GM19455 (cell line): ENCODE measurements around the gene NPHS1.
"Not testable (repeated sequence)": the region's sequence is repeated elsewhere in the genome, so short reads cannot be mapped to it uniquely, and the experiment has no call there.

ENCODE experiments used
- ATAC-seq: cut with Tn5 transposase; IDR thresholded peaks from one replicate; pipeline ENCODE4 v1.9.1; 2021; ENCODE audit not compliant: unreplicated experiment

The NPHS1 gene

DNA sequence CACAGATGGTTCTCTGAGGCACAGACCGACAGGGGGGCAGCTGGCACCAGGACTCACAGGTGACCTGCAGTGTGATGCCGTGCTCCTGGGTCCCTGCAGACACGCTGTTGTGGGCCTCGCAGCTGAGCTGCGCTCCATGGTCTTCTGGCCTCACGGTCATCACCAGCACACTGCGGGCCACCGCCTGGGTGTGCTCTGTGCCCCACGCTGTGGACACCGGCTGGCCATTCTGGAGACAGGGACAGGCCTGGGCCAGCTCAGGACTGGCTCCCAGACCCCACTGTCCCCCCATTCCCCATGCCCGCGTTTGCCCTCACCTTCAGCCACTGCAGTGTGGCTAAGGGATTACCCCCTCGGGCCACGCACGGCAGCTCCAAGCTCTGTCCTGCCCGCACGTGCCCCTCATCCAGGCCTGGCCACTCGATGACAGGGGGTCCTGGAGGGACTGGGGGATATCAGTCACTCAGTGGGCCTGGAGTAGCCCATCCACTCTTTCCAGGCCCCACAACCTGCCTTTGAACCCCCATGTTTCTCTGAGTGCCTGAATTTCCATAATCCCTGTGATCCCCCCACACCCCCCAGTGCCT, 3.3 kb downstream of the NPHS1 start:
- no peak for ATAC-seq

DNA sequence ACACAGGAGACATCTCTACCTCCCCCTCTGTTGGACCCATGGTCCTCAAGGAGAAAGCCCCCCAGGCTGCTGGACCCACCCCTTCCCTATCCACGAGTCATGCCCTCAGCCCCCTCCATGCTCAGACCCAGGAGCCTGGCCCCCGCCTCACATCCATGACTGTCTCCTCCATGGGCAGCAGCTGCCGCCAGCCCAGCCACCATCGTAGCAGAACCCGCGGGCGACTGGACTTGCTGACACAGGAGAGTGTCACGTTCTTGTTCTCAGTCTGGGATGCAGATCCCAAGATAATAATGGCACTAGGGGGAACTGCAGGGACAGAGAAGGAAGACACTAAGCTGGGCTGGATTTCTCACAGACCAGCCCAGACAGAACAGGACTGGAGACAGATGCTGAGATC, 3.8 kb downstream of the NPHS1 start:
- no peak for ATAC-seq

DNA sequence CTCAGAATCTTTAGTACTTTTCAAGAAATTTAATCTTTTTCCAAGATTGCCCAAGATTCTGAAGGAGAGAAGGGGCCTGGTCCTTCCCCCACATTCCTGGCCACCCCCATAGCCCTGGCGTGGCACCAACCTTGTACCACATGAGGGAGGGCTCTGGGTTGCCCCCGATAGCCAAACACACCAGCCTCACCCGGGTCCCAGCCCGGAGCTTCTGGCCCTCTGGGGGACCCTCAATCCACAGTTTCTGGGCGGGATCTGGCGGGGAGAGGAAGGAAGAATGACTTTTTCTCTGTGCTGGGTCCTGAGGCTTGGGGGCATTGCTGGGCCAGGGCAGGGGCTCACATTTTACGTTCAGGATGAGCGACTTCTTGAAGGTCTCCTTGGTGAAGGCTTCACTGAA, 4.4 kb downstream of the NPHS1 start:
- ATAC-seq, result no peak

DNA sequence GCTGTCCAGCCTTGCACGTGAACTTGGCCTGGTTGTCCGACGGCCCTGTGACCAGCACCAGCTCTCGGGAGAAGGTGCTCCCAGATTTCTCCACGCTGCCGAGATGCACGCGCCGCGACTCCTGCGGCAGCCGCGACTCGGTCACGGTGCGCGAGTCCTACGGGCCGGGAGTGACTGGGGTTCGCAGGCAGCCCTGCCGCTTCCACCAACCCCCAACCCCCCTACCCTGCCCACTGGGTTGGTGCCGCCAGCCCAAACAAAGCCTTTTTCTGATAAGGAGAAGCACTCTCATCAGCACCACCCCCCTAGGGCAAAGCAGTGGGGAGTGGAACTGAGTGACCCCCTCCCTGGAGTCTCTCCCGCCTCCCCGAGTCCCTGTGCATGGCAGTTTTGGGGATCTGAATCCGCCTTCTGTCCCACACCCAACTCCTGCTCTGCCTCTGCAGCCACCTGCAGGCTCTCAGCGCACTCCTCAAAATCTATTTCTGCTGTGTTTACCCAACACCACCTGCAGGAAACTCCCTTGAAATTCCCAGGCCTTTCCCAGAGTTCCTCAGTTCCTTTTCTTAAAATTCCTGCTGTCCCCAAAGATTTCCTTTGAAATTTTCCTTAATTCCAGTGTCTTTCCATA, 6.2 kb downstream of the NPHS1 start:
- ATAC-seq, result no peak

DNA sequence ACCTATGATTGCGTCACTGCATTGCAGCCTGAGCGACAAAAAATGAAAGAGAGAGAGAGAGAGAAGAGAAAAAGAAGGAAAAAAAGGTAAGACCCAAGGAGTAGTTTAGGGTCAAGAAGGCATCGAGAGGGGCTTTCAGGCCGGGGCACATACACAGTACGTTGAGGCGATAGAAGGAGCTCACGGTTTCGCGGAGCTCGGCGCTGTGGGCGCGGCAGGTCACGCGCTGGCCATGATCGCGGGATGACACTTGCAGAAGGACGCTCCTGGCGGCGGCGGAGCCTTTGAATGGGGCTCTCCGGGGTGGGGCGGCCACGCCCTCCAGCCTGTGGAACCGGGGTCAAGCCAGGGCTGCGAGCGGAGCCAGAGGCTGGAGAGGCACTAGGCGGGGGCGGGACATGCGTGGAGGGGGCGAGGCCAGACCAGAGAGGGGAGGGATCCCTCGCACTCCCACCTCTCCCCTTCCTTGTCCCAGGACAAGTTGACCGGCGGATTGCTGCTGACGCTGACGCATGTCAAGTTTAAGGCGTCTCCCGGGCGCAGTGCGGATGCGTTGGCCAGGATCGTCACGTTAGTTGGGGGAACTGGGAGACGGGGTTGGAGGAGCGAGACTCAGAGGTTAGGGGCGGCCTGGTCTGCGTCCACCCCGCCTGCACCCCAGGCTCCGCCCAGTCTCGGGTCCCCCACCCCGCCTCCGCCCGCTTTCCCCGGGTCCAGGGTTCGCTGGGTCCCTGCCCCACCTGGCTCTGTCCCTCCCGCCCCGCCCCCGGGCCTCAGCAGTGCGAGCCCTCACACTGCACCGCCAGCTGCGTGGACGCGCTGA, 6.9 kb downstream of the NPHS1 start:
- no peak for ATAC-seq

DNA sequence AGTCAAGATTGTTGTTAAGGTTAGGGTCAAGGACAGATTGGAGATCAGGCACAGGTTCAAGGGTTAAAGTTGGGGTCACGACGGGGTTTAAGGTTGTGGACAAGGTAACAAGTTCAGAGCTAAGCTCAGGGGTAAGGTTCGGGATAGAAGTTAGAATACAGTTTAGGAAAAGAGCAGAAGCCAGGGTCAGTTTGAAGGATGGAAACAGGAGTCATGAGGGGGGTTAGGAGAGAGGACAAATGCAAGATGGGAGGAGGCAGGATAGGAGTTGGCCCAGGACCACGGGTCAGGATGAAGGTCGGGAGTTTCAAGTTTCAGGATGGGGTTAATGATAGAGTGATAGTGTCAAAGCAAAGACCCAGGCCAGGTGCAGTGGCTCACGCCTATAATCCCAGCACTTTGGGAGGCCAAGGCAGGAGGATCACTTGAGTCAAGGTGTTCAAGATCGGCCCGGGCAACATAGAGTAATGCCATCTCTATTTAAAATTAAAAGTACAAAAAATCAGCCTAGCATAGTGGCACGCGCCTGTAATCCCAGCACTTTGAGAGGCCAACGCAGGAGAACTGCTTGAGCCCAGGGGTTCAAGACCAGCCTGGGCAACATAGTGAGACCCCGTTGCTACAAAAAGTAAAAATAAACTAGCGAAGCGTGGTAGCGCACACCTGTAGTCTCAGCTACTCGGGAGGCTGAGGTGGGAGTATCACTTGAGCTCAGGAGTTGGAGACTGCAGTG, 7.7 kb downstream of the NPHS1 start:
- ATAC-seq, result no peak

DNA sequence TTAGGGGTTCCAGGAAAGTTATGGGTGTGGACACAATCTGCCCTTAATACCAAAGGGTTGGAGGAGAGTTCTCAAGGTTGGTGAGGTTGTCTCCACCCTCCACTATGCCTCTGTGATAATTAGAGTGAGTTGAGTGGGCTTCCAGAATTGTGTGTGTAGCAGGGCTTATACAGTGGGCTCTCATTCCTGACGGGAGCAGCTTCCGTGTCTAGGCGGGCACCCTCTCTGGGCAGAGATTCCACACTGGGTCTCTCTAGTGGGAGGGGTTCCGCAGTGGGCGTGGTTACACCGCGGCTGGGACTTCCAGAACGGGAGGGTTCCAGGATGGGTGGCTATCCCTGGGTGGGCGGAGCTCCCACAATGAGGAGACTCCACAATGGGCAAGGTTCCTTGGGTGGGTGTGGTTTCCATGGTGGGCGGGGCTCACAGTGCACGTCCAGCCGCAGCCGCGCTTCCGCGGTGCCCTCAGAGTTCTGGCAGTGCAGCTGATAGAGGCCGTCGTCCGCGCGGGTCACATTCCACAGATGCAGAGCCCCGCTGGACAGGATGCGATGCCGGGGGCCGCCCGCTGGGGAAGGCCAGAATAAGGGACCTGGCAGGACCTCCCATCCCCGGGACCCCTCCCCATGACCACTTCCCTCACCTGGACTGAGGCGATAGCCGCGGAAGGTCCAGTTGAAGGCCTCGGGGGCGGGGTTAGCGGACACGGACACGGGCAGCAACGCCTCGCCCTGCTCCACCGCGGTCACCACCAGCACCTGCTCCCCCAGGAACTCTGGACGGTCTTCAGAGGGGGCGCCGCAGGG, 8.4 kb downstream of the NPHS1 start:
- no peak for ATAC-seq

DNA sequence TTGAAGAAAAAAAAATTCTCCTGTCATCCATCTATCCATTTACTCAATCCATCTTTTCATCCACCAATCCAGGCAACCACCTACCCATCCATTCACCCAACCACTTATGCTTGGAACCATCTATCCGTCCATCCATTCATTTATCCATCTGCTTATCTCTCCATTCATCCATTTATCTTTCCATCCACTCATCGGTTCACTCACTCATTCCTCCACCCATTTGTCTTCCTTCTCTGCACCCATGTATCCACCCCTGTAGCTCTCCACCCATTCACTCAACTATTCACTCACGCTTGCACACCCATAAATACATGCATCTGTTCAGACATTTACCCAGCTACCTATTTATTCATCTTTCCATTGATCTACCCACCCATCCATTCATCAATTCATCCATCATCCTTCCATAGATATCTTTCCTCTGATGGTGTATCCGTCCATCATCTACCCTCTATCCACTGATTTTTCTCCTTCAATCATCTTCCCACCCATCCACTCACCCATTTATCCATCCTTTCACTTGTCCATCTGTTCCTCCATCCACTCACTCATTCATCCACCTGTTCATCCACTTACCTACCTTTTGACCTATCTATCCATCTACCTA, 9.5 kb downstream of the NPHS1 start:
- ATAC-seq, result no peak

DNA sequence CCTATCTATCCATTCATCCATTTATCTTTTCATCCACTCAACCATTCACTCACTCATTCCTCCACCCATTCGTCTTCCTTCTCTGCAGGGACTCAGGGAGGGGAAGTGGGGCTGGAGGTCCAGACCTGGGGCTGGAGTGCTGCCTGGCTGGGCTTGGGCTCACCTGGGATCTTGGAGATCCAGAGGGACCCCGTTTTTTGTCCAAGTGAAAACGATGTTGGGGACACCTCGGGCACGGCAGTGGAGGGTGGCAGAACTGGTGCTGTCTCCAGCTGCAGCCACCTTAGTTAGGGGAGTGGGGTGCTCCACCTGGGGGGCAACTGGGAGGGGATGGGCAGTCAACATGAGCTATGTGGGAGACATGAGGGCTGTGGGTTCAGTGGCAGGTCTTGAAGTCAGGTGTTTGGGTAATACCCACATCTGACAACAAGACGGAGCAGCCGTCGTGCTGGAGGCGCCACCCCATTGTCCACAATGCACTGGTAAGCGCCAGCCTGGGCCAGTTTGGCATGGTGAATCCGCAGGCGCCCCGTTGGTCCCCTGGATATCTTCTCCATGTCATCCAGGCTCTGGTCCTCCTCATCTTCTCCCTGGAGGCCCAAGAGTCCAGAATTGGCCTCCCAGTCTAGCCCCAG, 10.2 kb downstream of the NPHS1 start:
- ATAC-seq, result no peak

DNA sequence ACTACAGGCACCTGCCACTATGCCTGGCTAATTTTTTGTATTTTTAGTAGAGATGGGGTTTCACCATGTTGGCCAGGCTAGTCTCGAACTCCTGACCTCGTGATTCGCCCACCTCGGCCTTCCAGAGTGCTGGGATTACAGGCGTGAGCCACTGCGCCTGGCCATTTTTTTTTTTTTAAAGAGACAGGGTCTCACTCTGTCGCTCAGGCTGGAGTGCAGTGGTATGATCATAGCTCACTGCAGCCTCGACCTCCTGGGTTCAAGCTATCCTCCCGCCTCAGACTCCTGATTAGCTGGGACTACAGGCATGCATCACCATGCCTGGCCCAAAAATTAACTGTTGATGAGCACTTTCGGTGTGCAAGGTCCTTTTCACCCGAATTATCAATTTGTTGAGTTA, 16.2 kb downstream of the NPHS1 start:
- ATAC-seq, result not testable (repeated sequence)

DNA sequence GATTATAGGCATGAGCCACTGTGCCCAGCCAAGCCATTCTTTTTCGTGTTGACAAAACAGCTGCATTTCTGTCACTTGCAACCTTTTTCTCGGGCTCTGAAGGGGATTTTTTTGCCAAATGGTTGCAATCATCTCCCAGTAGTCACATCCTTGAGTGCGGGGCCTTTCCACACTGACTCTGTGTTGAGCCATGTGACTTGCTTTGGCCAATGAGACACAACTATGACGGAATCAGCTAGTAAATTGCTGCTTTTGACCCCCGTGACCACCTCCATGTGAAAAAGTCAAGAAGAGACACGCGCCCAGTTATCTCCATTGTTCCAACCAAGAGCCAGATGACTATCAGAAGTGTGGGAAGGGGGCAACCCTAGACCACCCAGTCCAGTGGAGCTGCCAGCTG, 18.3 kb downstream of the NPHS1 start:
- no peak for ATAC-seq

DNA sequence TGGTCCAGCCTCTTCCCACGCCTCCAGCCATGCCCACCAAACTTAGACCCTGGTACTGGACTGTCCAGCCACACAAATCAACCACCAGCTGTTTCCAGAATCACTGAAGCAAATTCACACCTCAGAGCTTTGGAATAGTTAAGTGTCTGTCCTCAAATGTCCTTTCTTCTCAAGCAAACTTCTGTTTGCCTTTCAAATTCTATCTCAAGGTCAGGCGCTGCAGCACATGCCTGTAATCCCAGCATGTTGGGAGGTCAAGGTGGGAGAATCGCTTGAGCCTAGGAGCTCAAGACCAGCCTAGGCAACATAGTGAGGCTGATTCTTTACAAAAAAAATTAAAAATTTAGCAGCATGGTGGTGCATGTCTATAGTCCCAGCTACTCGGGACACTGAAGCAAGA, 20.2 kb downstream of the NPHS1 start:
- no peak for ATAC-seq

DNA sequence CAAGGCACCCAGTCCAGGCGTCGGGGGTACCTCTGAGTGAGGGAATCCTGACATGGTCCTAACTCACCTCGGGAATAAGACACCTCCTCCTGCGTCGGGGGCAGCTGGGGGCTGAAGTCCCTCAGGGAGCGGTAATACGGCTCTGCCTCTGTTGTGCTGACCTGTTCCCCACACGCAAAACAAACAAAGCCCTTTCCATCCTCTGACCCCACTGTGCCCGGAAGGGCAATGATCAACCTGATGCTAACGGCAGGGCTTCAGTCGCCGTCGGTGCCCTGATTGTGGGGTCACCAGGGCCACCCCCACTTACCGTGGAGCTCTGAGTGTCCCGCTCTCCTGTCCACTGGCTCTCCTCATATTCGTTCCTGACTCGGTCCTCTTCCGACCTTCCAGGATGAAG, 21.3 kb downstream of the NPHS1 start:
- no peak for ATAC-seq

DNA sequence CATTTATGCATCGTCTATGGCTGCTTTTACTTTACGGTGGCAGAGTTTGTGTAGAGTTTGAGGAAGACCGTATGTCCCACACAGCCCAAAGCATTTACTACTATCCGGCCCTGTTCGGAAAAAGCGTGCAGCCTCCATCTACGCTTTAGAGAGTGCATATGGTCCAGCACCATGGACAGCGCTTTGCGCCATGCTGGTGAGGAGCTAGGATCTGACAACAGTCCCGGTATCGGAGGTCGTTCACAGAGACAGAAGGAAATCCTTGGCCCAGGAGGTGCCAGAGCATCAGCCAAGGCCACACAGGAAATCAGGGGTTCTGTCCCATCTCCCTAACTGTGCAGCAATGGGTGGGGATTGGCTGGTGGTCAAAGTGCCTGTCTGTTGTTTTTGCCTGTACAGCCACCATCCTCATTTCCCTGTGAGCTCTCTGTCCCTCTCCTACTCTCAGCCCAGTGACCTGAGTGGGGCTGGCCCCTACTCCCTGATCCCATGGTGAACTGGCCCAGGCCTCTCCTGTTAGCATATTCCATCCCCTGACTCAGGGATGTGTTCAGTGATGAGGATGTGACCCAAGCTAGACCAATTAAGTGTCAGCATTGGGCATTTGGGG, 23.5 kb downstream of the NPHS1 start:
- ATAC-seq, result no peak

DNA sequence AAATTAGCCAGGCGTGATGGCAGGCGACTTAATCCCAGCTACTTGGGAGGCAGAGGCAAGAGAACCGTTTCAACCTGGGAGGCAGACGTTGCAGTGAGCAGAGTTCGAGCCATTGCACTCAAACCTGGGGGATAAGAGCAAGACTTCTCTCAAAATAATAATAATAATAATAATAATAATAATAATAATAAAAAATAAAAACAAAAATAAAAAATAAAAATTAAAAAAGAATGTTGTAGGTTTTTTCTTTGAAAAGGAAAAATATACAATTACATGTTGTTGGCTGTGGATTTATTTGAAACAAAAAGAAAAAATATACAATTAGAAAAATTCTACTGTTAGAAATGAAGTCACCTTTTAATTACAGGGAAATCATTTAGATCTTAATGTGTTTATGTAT, 28.2 kb downstream of the NPHS1 start:
- no peak for ATAC-seq

DNA sequence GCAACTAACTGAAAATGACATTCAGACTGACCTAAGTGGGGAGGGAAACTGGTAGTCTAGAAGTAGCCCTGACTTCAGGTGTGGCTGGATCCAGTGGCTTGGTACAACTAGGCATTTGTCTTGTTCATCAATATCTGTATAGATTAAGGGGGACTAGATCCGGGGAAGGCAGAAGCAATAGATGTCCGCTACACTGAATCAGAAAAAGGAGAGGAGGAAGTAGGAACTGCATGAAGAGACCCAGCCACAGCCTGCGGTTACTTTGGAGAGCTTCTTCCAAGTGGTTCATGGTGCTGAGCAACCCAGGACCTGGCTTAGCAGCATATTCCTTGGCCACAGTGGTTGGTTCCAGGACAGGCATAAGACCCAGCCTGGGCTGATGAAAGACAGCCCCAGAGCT, 29.7 kb downstream of the NPHS1 start:
- no peak for ATAC-seq

DNA sequence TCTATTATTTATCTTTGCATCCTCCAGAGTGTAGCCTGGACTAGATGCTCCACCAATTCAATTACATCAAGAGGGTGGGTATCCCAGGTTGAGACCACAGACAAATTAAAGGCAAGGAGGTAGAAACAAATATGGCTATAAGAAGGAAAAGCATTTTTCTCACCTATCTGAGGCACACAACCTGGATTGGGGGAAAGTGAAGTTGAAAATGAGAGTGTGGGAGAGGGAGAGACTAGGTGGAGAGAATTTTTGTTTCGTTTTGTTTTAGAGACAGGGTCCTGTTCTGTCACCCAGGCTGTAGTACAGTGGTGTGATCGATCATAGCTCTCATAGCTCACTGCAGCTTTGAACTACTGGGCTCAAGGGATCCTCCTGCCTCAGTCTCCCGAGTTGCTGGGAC, 33.9 kb downstream of the NPHS1 start:
- no peak for ATAC-seq

DNA sequence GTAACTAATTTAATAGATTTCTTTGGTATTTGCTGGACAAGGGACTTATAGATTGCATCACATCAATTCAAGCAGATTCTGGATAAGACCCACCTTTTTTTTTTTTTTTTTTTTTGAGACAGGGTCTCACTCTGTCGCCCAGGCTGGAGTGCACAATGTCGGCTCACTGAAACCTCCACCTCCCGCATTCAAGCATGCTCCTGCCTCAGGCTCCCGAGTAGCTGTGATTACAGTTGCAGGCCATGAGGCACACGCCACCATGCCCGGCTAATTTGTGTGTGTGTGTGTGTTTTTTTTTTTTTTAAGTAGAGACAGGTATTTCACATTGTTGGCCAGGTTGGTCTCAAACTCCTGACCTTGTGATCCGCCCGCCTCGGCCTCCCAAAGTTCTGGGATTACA, 35.5 kb downstream of the NPHS1 start:
- ATAC-seq, result no peak

DNA sequence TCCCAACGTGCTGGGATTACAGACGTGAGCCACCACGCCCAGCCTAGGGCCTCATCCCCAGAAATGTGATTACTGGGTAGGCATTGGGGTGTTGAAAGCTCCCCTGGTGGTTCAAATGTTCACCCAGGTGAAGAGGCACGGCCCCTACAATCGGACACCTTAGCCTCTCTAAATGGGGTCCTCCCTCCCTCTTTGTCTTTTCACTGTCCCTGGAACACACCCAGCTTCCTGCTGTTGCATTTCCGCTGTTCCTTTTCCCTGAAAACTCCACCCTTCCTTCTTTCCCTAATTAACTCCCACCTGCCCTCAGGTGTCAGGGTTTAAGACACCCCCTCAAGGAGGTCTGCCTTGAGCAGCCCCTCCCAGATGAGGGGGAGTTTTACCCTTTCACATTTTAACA, 36.0 kb downstream of the NPHS1 start:
- ATAC-seq, result no peak
